RPMI7951 (cell line): ENCODE measurements around the gene MRPS35. TPM values are rescaled to one million over a fixed set of nuclear protein-coding genes. Genes with fewer than 3 reads are reported as not detected.

Source experiments
- total RNA-seq: library from RNA; depleted of rRNA; stranded (reverse); fragments of >200 nt; shearing (Covaris generic); gene quantifications from 2 replicates; pipeline ENCODE4 v1.2.3, GENCODE V29; 2014; rRNA removed

The MRPS35 gene
- total RNA-seq, 1 experiment from 2014 or later: 62.5 TPM

Other genes with a start within 250 kb of the MRPS35 start
- gene PPFIBP1, start 186.6 kb upstream of the MRPS35 start, total RNA-seq: 52.0 and 58.0 TPM in 2 replicates
- 1.4 and 1.6 TPM in 2 replicates for gene REP15, start 14.4 kb upstream of the MRPS35 start, total RNA-seq
- 12.3 and 13.7 TPM in 2 replicates for gene KLHL42, start 69.4 kb downstream of the MRPS35 start, total RNA-seq
- gene MANSC4, start 69.4 kb downstream of the MRPS35 start, total RNA-seq: not detected in 2 replicates